T-helper 2 cell treated with Interferon-gamma antibody and Interleukin-4, amounts not matched to agents 5 μg/mL and 100 μg/mL, for 36 hours (primary cell): Measurements from ENCODE around the gene KRTAP20-2.

Source experiments
- DNase-seq: peaks from one replicate; pipeline ENCODE4 v3.0.0; 2021; ENCODE audit warnings: low spot score
- H3K27ac Mint-ChIP-seq: one replicate; pipeline ENCODE4 v1.8.0; 2021; ENCODE audit warnings: mild to moderate bottlenecking, mixed read lengths
- H3K27me3 Mint-ChIP-seq: one replicate; pipeline ENCODE4 v1.8.0; 2021; ENCODE audit warnings: low read depth, mixed read lengths
- H3K36me3 Mint-ChIP-seq: one replicate; pipeline ENCODE4 v1.8.0; 2021; ENCODE audit warnings: low read depth, mixed read lengths
- H3K4me1 Mint-ChIP-seq: one replicate; pipeline ENCODE4 v1.8.0; 2021; ENCODE audit warnings: low read depth, mixed read lengths
- H3K4me3 Mint-ChIP-seq: one replicate; pipeline ENCODE4 v1.8.0; 2022; ENCODE audit warnings: mild to moderate bottlenecking, moderate library complexity, mixed read lengths
- H3K9me3 Mint-ChIP-seq: one replicate; pipeline ENCODE4 v1.8.0; 2021; ENCODE audit warnings: mixed read lengths

KRTAP20-2 gene

GRCh38 chr21:30628109-30628508 is 6.9 kb upstream of the KRTAP20-2 start:
- H3K4me1 Mint-ChIP-seq, result no peaks in the 10 kb centered on the region
- no peaks in the 10 kb centered on the region for H3K27me3 Mint-ChIP-seq
- no peaks in the 10 kb centered on the region for H3K36me3 Mint-ChIP-seq
- no peak overlapping the region for H3K27ac Mint-ChIP-seq
- no peak for DNase-seq
- peaks cover 6% of the 10 kb centered on the region for H3K9me3 Mint-ChIP-seq
- H3K4me3 Mint-ChIP-seq, result no peak overlapping the region

- H3K4me3 Mint-ChIP-seq, result no peak overlapping the region
- H3K9me3 Mint-ChIP-seq, result peaks cover 6% of the 10 kb centered on the region
- H3K36me3 Mint-ChIP-seq, result no peaks in the 10 kb centered on the region
- no peak overlapping the region for H3K27ac Mint-ChIP-seq
- H3K4me1 Mint-ChIP-seq, result no peaks in the 10 kb centered on the region
- no peaks in the 10 kb centered on the region for H3K27me3 Mint-ChIP-seq
- no peak for DNase-seq
Measured at GRCh38 chr21:30629200-30629599, 5.8 kb upstream of the KRTAP20-2 start.

- H3K4me3 Mint-ChIP-seq, result no peak overlapping the region
- H3K9me3 Mint-ChIP-seq, result no peaks in the 10 kb centered on the region
- no peaks in the 10 kb centered on the region for H3K36me3 Mint-ChIP-seq
- H3K27me3 Mint-ChIP-seq, result no peaks in the 10 kb centered on the region
- H3K27ac Mint-ChIP-seq, result no peak overlapping the region
- H3K4me1 Mint-ChIP-seq, result no peaks in the 10 kb centered on the region
- no peak for DNase-seq
Measured at GRCh38 chr21:30638686-30639085, 3.7 kb downstream of the KRTAP20-2 start.

- H3K27ac Mint-ChIP-seq, result no peak within 1 kb of the TSS
- H3K4me1 Mint-ChIP-seq, result no peaks in the 10 kb centered on the region
- peaks cover 3% of the 10 kb centered on the region for H3K27me3 Mint-ChIP-seq
- no peak for DNase-seq
- no peak within 1 kb of the TSS for H3K4me3 Mint-ChIP-seq
- peaks cover 5% of the 10 kb centered on the region for H3K9me3 Mint-ChIP-seq
- no peaks in the 10 kb centered on the region for H3K36me3 Mint-ChIP-seq
Measured at GRCh38 chr21:30642564-30642963, 7.6 kb downstream of the KRTAP20-2 start, which contains the start of gene KRTAP20-3. Gene KRTAP20-3 (plus strand): TSS chr21:30642864.

GRCh38 chr21:30646904-30647414 is 12.0 kb downstream of the KRTAP20-2 start:
- no peak for DNase-seq
- Mint-ChIP-seq H3K27me3 (peaks cover 13% of the 10 kb centered on the region), H3K4me3 (no peak overlapping the region), H3K36me3 (no peaks in the 10 kb centered on the region), H3K27ac (no peak overlapping the region), H3K4me1 (no peaks in the 10 kb centered on the region), H3K9me3 (peaks cover 11% of the 10 kb centered on the region)

- no peaks in the 10 kb centered on the region for H3K36me3 Mint-ChIP-seq
Measured at GRCh38 chr21:30652891-30653290, 17.9 kb downstream of the KRTAP20-2 start.

GRCh38 chr21:30668776-30669175 is 33.8 kb downstream of the KRTAP20-2 start:
- Mint-ChIP-seq H3K4me3 (no peak overlapping the region), H3K27me3 (peaks cover 8% of the 10 kb centered on the region), H3K4me1 (no peaks in the 10 kb centered on the region), H3K9me3 (peaks cover 13% of the 10 kb centered on the region), H3K27ac (no peak overlapping the region), H3K36me3 (no peaks in the 10 kb centered on the region)
- DNase-seq, result no peak

More at GRCh38 chr21:30652891-30653290, 17.9 kb downstream of the KRTAP20-2 start:
- no peaks in the 10 kb centered on the region for H3K4me1 Mint-ChIP-seq
- DNase-seq, result no peak
- H3K4me3 Mint-ChIP-seq, result no peak overlapping the region
- no peak overlapping the region for H3K27ac Mint-ChIP-seq
- peaks cover 15% of the 10 kb centered on the region for H3K27me3 Mint-ChIP-seq
- peaks cover 6% of the 10 kb centered on the region for H3K9me3 Mint-ChIP-seq

- peaks cover 22% of the 10 kb centered on the region for H3K9me3 Mint-ChIP-seq
- H3K36me3 Mint-ChIP-seq, result no peaks in the 10 kb centered on the region
Measured at GRCh38 chr21:30672985-30673650, 38.1 kb downstream of the KRTAP20-2 start.

GRCh38 chr21:30674312-30674711 is 39.3 kb downstream of the KRTAP20-2 start:
- H3K4me1 Mint-ChIP-seq, result no peaks in the 10 kb centered on the region
- H3K27me3 Mint-ChIP-seq, result peaks cover 14% of the 10 kb centered on the region
- no peak for DNase-seq
- H3K4me3 Mint-ChIP-seq, result no peak overlapping the region
- no peaks in the 10 kb centered on the region for H3K36me3 Mint-ChIP-seq
- H3K9me3 Mint-ChIP-seq, result peaks cover 22% of the 10 kb centered on the region
- no peak overlapping the region for H3K27ac Mint-ChIP-seq

More at GRCh38 chr21:30672985-30673650, 38.1 kb downstream of the KRTAP20-2 start:
- H3K27ac Mint-ChIP-seq, result no peak overlapping the region
- peaks cover 11% of the 10 kb centered on the region for H3K27me3 Mint-ChIP-seq
- no peaks in the 10 kb centered on the region for H3K4me1 Mint-ChIP-seq
- DNase-seq, result no peak
- no peak overlapping the region for H3K4me3 Mint-ChIP-seq

GRCh38 chr21:30676737-30677136 is 41.7 kb downstream of the KRTAP20-2 start:
- peaks cover 16% of the 10 kb centered on the region for H3K27me3 Mint-ChIP-seq
- no peak for DNase-seq
- no peaks in the 10 kb centered on the region for H3K4me1 Mint-ChIP-seq
- peaks cover 10% of the 10 kb centered on the region for H3K9me3 Mint-ChIP-seq
- no peak overlapping the region for H3K4me3 Mint-ChIP-seq
- H3K36me3 Mint-ChIP-seq, result no peaks in the 10 kb centered on the region
- H3K27ac Mint-ChIP-seq, result no peak overlapping the region

- DNase-seq, result no peak
- Mint-ChIP-seq H3K27me3 (peaks cover 9% of the 10 kb centered on the region), H3K27ac (no peak overlapping the region), H3K4me3 (no peak overlapping the region), H3K36me3 (no peaks in the 10 kb centered on the region), H3K4me1 (no peaks in the 10 kb centered on the region), H3K9me3 (peaks cover 10% of the 10 kb centered on the region)
Measured at GRCh38 chr21:30680586-30680985, 45.6 kb downstream of the KRTAP20-2 start.

- Mint-ChIP-seq H3K4me3 (no peak overlapping the region), H3K27me3 (peaks cover 8% of the 10 kb centered on the region), H3K27ac (no peak overlapping the region), H3K9me3 (no peaks in the 10 kb centered on the region), H3K36me3 (no peaks in the 10 kb centered on the region), H3K4me1 (no peaks in the 10 kb centered on the region)
- DNase-seq, result no peak
Measured at GRCh38 chr21:30684506-30684905, 49.5 kb downstream of the KRTAP20-2 start.
